CD4-positive, alpha-beta memory T cell (primary cell): ENCODE data around the gene MCMBP. TPM values are rescaled to one million over a fixed set of nuclear protein-coding genes. Genes with fewer than 3 reads are reported as not detected.
"Not testable (repeated sequence)": the region's sequence is repeated elsewhere in the genome, so short reads cannot be mapped to it uniquely, and the experiment has no call there.

Source experiments
- CTCF ChIA-PET: fragments of 350-600 bp; sonication (Branson Sonifier 250); formaldehyde crosslinking; loops from one replicate; lab custom pipeline; 2021; ENCODE audit warnings: inconsistent platforms; ENCODE audit not compliant: partially characterized antibody; lab: Charles Lee
- POLR2A ChIA-PET: fragments of 350-600 bp; sonication (Branson Sonifier 250); formaldehyde crosslinking; loops from one replicate; lab custom pipeline; 2021; ENCODE audit not compliant: partially characterized antibody; lab: Charles Lee
- DNase-seq, 5 donors: peaks; one replicate each; pipeline versions ENCODE4 v3.0.0 to v3.0.0-alpha.2; 2020 to 2022; ENCODE audit warnings: mixed read lengths in 1 of 5
- H3K27ac ChIP-seq: one replicate; pipeline ENCODE4 v1.7.0; 2013; ENCODE audit warnings: low read depth, low read length
- H3K27me3 ChIP-seq: 2 replicates; pipeline ENCODE4 v1.7.0; 2013; ENCODE audit warnings: mild to moderate bottlenecking, low read length, moderate library complexity; ENCODE audit not compliant: insufficient read depth
- H3K36me3 ChIP-seq: 2 replicates; pipeline ENCODE4 v1.7.0; 2013; ENCODE audit warnings: mild to moderate bottlenecking, low read length, moderate library complexity; ENCODE audit not compliant: insufficient read depth
- H3K4me1 ChIP-seq: 2 replicates; pipeline ENCODE4 v1.7.0; 2013; ENCODE audit warnings: mild to moderate bottlenecking, low read length, moderate library complexity; ENCODE audit not compliant: insufficient read depth
- H3K4me3 ChIP-seq, 2 donors: one replicate each; pipeline ENCODE4 v1.7.0; 2013; ENCODE audit warnings: low read length in 2 of 2, mild to moderate bottlenecking in 1 of 2
- H3K9me3 ChIP-seq, 2 donors: one replicate each; pipeline ENCODE4 v1.7.0; 2013; ENCODE audit warnings: low read length in 2 of 2, control low read depth in 1 of 2; ENCODE audit not compliant: control insufficient read depth in 1 of 2
- H3K27ac Mint-ChIP-seq, 7 donors: one replicate each; pipeline ENCODE4 v1.8.0; 2020 to 2021; ENCODE audit warnings: mixed read lengths in 7 of 7, mild to moderate bottlenecking in 6 of 7, inconsistent platforms in 3 of 7, moderate library complexity in 3 of 7
- H3K27me3 Mint-ChIP-seq, 2 donors: one replicate each; pipeline ENCODE4 v1.8.0; 2020 to 2021; ENCODE audit warnings: mixed read lengths in 2 of 2
- H3K36me3 Mint-ChIP-seq, 2 donors: one replicate each; pipeline ENCODE4 v1.8.0; 2020 to 2021; ENCODE audit warnings: mixed read lengths in 2 of 2, inconsistent platforms in 1 of 2, mild to moderate bottlenecking in 1 of 2
- H3K4me1 Mint-ChIP-seq, 4 donors: one replicate each; pipeline ENCODE4 v1.8.0; 2020 to 2021; ENCODE audit warnings: mixed read lengths in 4 of 4, mild to moderate bottlenecking in 1 of 4
- H3K4me3 Mint-ChIP-seq, 8 donors: one replicate each; pipeline ENCODE4 v1.8.0; 2020 to 2021; ENCODE audit warnings: mixed read lengths in 8 of 8, mild to moderate bottlenecking in 7 of 8, moderate library complexity in 6 of 8, inconsistent platforms in 3 of 8
- H3K9me3 Mint-ChIP-seq, 8 donors: one replicate each; pipeline ENCODE4 v1.8.0; 2020 to 2021; ENCODE audit warnings: mixed read lengths in 8 of 8, mild to moderate bottlenecking in 5 of 8, inconsistent platforms in 3 of 8, moderate library complexity in 1 of 8
- intact Hi-C: fragments of 100-400 bp; cut with micrococcal nuclease; formaldehyde crosslinking; loops from one replicate; pipeline ENCODE4 v1.15.1; 2023
- polyA plus RNA-seq, 2 donors: library from polyadenylated mRNA; unstranded; fragments of 300-500 nt; fragmentation: Illumina TruSeq; gene quantifications; one replicate each; pipeline ENCODE4 v1.2.3, GENCODE V29; 2021
- total RNA-seq, 2 experiments: library from RNA; stranded (reverse); gene quantifications; one replicate each; pipeline ENCODE4 v1.2.3, GENCODE V29; 2021

MCMBP gene
- total and polyA plus RNA-seq, 4 experiments from 2014 or later = 54.8 to 70.5 (median 62.1) TPM

DNA sequence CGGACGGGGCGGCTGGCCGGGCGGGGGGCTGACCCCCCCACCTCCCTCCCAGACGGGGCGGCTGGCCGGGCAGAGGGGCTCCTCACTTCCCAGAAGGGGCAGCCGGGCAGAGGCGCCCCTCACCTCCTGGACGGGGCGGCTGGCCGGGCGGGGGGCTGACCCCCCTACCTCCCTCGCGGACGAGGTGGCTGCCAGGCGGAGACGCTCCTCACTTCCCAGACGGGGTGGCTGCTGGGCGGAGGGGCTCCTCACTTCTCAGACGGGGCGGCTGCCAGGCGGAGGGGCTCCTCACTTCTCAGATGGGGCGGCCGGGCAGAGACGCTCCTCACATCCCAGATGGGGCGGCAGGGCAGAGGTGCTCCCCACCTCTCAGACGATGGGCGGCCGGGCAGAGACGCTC, 77.5 kb downstream of the MCMBP start:
- DNase-seq, H3K36me3 ChIP-seq, CTCF ChIA-PET, intact Hi-C loops, H3K4me1 Mint-ChIP-seq, H3K27me3 Mint-ChIP-seq, H3K27ac ChIP-seq, H3K4me3 ChIP-seq, H3K9me3 ChIP-seq, H3K4me3 Mint-ChIP-seq, POLR2A ChIA-PET, H3K27me3 ChIP-seq, H3K9me3 Mint-ChIP-seq, H3K4me1 ChIP-seq, H3K27ac Mint-ChIP-seq: not testable (repeated sequence)
- peaks cover 14 to 38% of the 10 kb centered on the region in 2 donors for H3K36me3 Mint-ChIP-seq

DNA sequence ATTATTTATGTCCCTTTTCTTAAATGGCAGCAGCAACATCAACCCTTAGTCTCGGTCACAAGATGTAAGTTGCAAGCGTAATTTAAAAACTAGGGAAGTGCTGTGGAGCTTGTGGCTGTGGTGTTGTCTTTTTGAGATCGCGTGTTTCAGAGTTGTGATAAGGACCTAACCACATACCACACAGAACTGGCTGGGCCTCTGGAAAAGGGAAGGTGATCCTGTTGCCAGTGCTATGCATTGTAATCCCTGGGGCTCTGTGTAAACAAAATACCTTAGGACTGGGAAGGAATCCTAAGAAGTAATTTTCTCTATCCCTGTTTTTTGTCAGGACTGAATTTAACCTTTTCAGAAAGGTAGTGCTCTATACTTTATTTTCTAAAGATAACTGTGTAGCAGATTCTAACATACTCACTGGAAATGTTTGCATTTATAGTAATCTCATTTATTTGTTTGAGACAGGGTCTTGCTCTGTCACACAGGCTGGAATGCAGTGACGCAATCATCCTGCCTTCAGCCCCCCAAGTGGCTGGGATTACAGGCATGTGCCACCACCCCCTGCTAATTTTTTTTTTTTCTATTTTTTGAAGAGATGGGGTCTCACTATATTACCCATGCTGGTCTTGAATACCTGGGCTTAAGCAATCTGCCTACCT, 86.4 kb downstream of the MCMBP start:
- no peak for DNase-seq
- Mint-ChIP-seq H3K4me1 (peaks cover 13 to 22% (median 17%) of the 10 kb centered on the region in 4 donors), H3K4me3 (no peak overlapping the region), H3K36me3 (peaks cover 0 to 9% of the 10 kb centered on the region in 2 donors), H3K27ac (peak overlapping the region in 1 of 7 donors; percentile 34), H3K9me3 (no peaks in the 10 kb centered on the region), H3K27me3 (no peaks in the 10 kb centered on the region)
- Histone ChIP-seq H3K4me1 (peaks cover 10% of the 10 kb centered on the region), H3K36me3 (no peaks in the 10 kb centered on the region), H3K4me3 (no peak overlapping the region), H3K27me3 (no peaks in the 10 kb centered on the region), H3K27ac (no peak overlapping the region), H3K9me3 (no peaks in the 10 kb centered on the region)
- ChIA-PET POLR2A (no interaction called here), CTCF (interaction anchor here (1.4 kb wide), 1 partner anchor 35 kb away, joined by 5 read pairs; no protein-coding TSS in a partner anchor)
- intact Hi-C loops = no loop called here

DNA sequence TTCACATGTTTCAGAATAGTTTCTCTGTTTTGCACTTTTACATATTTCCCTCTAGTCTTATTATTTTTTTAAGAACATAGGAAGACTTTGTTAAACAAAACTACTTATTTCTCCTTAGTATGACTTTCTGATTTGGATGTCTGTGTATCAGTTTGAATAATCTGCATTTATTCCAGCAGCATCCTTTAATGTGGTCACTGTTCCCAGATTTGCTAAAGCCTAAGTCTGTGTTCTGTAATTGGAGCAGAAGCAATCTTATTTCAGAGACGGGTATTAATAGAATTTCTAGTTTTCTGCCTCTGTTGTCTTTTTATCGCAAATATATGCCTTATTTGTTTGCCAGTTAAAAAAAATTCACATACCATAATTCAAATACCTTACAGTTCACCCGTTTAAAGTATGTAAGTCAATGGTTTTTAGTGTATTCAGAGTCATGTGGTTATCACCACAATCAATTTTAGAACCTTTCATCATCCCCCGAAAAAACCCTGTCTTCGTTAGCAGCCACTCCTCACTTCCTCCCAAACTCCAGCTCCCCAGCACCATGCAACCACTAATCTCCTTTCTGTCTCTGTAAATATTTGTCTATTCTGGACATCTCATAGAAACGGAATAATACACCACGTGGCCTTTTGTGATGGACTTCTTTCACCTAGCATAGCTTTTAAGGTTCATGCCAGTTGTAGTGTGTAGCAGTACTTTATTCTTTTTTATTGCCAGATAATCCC, 88.1 kb downstream of the MCMBP start:
- Histone ChIP-seq H3K36me3 (no peaks in the 10 kb centered on the region), H3K9me3 (no peaks in the 10 kb centered on the region), H3K27ac (no peak overlapping the region), H3K4me1 (peaks cover 10% of the 10 kb centered on the region), H3K27me3 (no peaks in the 10 kb centered on the region), H3K4me3 (no peak overlapping the region)
- Mint-ChIP-seq H3K36me3 (peaks cover 0 to 9% of the 10 kb centered on the region in 2 donors), H3K4me1 (peaks cover 13 to 22% (median 15%) of the 10 kb centered on the region in 4 donors), H3K27ac (peak overlapping the region in 3 of 7 donors; percentile 6 to 42 (median 11)), H3K9me3 (no peaks in the 10 kb centered on the region), H3K27me3 (no peaks in the 10 kb centered on the region), H3K4me3 (peak overlapping the region in 5 of 8 donors; percentile 8 to 77 (median 40))
- POLR2A ChIA-PET = no interaction called here
- peak in 4 of 5 donors; percentile 2 to 31 (median 8) for DNase-seq
- CTCF ChIA-PET = interaction anchor here (0.6 to 1.4 kb wide), 2 partner anchors 14 to 33 kb away, joined by 3 to 5 read pairs; no protein-coding TSS in a partner anchor
- intact Hi-C loops = no loop called here

DNA sequence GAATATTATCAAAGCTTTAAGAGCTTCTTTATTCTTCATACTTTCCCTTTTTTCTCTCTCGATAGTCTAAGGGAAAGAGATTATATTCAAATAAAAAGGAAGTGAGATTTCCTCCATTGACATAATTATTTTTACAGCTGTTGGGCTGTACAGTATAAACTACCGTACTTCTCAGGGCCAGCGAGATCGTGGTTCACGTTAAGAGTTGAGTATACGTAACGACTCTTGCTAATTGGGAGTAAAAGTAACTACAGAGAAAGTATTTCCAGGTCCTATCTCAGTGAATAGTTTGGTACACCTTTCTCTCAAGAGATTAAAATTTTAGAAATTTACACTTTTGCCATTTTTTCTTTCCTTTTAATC, 89.0 kb downstream of the MCMBP start:
- Mint-ChIP-seq H3K4me3 (no peak overlapping the region), H3K27ac (no peak overlapping the region), H3K36me3 (peaks cover 0 to 9% of the 10 kb centered on the region in 2 donors), H3K9me3 (no peaks in the 10 kb centered on the region), H3K4me1 (peaks cover 13 to 22% (median 15%) of the 10 kb centered on the region in 4 donors), H3K27me3 (no peaks in the 10 kb centered on the region)
- intact Hi-C loops = no loop called here
- POLR2A ChIA-PET = no interaction called here
- Histone ChIP-seq H3K9me3 (no peaks in the 10 kb centered on the region), H3K36me3 (no peaks in the 10 kb centered on the region), H3K27ac (no peak overlapping the region), H3K27me3 (no peaks in the 10 kb centered on the region), H3K4me1 (peaks cover 10% of the 10 kb centered on the region), H3K4me3 (no peak overlapping the region)
- DNase-seq = no peak
- CTCF ChIA-PET = no interaction called here

DNA sequence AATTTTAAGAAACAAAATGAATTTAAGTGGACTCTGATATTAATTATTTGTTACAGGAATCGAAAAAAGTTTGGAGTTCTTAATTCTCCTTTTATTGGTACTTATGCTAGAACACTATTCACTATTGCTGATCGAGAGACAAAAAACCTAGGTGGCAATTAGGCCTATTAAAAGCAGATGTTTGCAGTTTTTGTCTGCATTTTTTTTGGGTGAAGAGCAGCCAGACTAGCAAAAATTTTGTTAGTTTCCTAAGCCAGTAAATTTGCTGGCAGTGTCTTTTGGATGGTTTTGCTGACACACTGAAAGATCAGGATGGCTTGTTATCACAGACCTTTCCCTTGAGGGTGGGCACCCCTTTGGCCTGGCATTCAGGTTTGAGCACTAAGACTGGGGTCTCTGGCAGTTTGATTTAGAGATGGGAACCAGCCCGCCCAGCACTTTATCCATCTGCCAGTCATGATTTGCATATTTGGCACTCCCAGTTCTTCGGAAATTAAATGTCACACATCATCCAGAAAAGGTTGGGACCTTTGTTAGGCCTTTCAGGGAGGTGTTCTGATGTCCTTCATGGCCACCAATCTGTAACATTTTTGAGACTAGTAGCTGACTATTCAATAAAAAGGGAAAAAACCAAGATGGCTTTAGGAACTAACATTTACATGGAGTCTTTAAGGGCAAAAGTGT, 89.5 kb downstream of the MCMBP start:
- Mint-ChIP-seq H3K36me3 (peaks cover 0 to 9% of the 10 kb centered on the region in 2 donors), H3K4me1 (peaks cover 13 to 22% (median 16%) of the 10 kb centered on the region in 4 donors), H3K9me3 (no peaks in the 10 kb centered on the region), H3K27ac (no peak overlapping the region), H3K4me3 (no peak overlapping the region), H3K27me3 (no peaks in the 10 kb centered on the region)
- Histone ChIP-seq H3K36me3 (no peaks in the 10 kb centered on the region), H3K4me1 (peaks cover 10% of the 10 kb centered on the region), H3K27me3 (no peaks in the 10 kb centered on the region), H3K4me3 (no peak overlapping the region), H3K9me3 (no peaks in the 10 kb centered on the region), H3K27ac (no peak overlapping the region)
- CTCF ChIA-PET = no interaction called here
- intact Hi-C loops = no loop called here
- POLR2A ChIA-PET = no interaction called here
- DNase-seq = no peak

DNA sequence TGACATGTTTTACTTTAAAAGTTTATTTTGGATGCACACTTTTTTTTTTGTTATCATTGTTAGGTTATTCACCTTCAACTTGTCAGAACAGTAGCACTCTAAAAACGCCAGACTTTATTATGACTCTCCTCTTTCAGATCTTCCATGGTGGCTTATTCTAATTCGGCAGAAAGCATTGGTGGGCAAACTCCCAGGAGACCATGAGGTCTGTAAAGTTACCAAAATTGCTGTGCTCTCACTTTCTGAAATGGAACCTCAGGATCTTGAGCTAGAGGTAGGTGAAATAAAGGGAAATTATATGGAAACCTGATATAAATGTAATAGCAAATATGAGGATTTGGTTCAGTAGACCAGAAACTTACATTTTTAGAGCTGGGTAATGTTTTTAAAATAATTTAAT, 91.1 kb downstream of the MCMBP start:
- Mint-ChIP-seq H3K4me3 (no peak overlapping the region), H3K27ac (no peak overlapping the region), H3K27me3 (no peaks in the 10 kb centered on the region), H3K4me1 (peaks cover 10 to 22% (median 14%) of the 10 kb centered on the region in 4 donors), H3K36me3 (peaks cover 0 to 9% of the 10 kb centered on the region in 2 donors), H3K9me3 (no peaks in the 10 kb centered on the region)
- Histone ChIP-seq H3K36me3 (no peaks in the 10 kb centered on the region), H3K4me3 (no peak overlapping the region), H3K27ac (no peak overlapping the region), H3K9me3 (no peaks in the 10 kb centered on the region), H3K4me1 (peaks cover 10% of the 10 kb centered on the region), H3K27me3 (no peaks in the 10 kb centered on the region)
- ChIA-PET POLR2A (no interaction called here), CTCF (interaction anchor here (0.8 kb wide), 1 partner anchor 22 kb away, joined by 3 read pairs; no protein-coding TSS in a partner anchor)
- DNase-seq = no peak
- intact Hi-C loops = no loop called here

DNA sequence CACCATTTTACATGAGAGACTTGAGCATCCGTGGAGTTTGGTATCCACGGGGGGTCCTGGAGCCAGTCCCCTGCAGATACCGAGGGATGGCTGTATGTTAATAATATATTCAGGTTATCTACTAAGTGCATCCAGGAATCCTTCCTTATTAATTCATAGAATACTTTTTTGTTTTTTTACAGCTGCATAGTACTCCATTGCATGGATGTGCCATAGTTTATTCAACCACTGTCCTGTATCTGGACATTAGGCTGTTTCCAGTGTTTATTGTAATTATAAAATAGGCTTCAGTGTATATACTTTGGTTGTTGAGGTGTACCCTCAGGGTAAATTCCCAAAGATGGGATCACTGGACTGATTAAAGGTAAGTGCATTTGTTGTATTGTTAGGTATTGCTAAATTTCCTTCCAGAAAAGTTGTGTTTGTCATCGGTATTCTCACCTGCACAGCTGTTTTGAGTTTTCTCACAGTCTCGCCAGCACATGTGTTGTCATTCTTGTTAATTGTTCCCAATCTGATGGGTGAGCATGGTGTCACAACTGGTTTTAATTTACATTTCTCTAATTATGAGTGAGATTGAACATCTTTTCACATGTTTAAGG, 91.7 kb downstream of the MCMBP start:
- ChIA-PET POLR2A (no interaction called here), CTCF (no interaction called here)

More for the DNA sequence above, 91.7 kb downstream of the MCMBP start:
- intact Hi-C loops = no loop called here
- no peak overlapping the region for H3K4me3 Mint-ChIP-seq
- Histone ChIP-seq H3K4me3 (no peak overlapping the region), H3K27ac (no peak overlapping the region), H3K9me3 (no peaks in the 10 kb centered on the region), H3K36me3 (no peaks in the 10 kb centered on the region), H3K4me1 (peaks cover 10% of the 10 kb centered on the region), H3K27me3 (no peaks in the 10 kb centered on the region)
- no peak overlapping the region for H3K27ac Mint-ChIP-seq
- no peaks in the 10 kb centered on the region for H3K9me3 Mint-ChIP-seq
- peaks cover 0 to 9% of the 10 kb centered on the region in 2 donors for H3K36me3 Mint-ChIP-seq
- H3K4me1 Mint-ChIP-seq = peaks cover 10 to 22% (median 14%) of the 10 kb centered on the region in 4 donors
- H3K27me3 Mint-ChIP-seq = no peaks in the 10 kb centered on the region
- DNase-seq = no peak
